Neural progenitor cell (in vitro differentiated cells): ENCODE results near the gene AZIN2. TPM values are rescaled to one million over a fixed set of nuclear protein-coding genes. Genes with fewer than 3 reads are reported as not detected.
A peak's percentile ranks its signal among the peaks of the same experiment; 100 is the strongest.

Source experiments
- DNase-seq: peaks from one replicate; pipeline ENCODE4 v3.0.0-alpha.2; 2016; ENCODE audit warnings: low spot score
- H2AFZ ChIP-seq: fragments of 200-600 bp; sonication (generic); replicated peaks from 2 replicates; pipeline ENCODE4 v1.6.1; 2016; ENCODE audit warnings: antibody characterized with exemption
- H3F3A ChIP-seq: fragments of 200-600 bp; sonication (generic); 2 replicates; pipeline ENCODE4 v1.6.1; 2016; ENCODE audit warnings: antibody characterized with exemption, low read depth
- H3K27ac ChIP-seq: fragments of 200-600 bp; sonication (generic); 2 replicates; pipeline ENCODE4 v1.5.1; 2016; ENCODE audit warnings: mild to moderate bottlenecking
- H3K27me3 ChIP-seq: fragments of 200-600 bp; sonication (generic); 2 replicates; pipeline ENCODE4 v1.6.1; 2016; ENCODE audit warnings: mild to moderate bottlenecking, moderate library complexity
- H3K36me3 ChIP-seq: fragments of 200-600 bp; sonication (generic); 2 replicates; pipeline ENCODE4 v1.5.1; 2016
- H3K4me1 ChIP-seq: fragments of 200-600 bp; sonication (generic); 2 replicates; pipeline ENCODE4 v1.6.1; 2016; ENCODE audit warnings: mixed run types
- H3K4me2 ChIP-seq: fragments of 200-600 bp; sonication (generic); 2 replicates; pipeline ENCODE4 v1.6.1; 2016
- H3K4me3 ChIP-seq: fragments of 200-600 bp; sonication (generic); 2 replicates; pipeline ENCODE4 v1.5.1; 2016
- H3K79me2 ChIP-seq: fragments of 200-600 bp; sonication (generic); 2 replicates; pipeline ENCODE4 v1.6.1; 2016; ENCODE audit warnings: low read depth
- H3K9ac ChIP-seq: fragments of 200-600 bp; sonication (generic); 2 replicates; pipeline ENCODE4 v1.6.1; 2016
- H3K9me3 ChIP-seq: fragments of 200-600 bp; sonication (generic); 2 replicates; pipeline ENCODE4 v1.5.1; 2016; ENCODE audit warnings: low read depth
- H4K20me1 ChIP-seq: fragments of 200-600 bp; sonication (generic); 2 replicates; pipeline ENCODE4 v1.6.1; 2016; ENCODE audit warnings: low read depth
- H3K27ac Mint-ChIP-seq: 3 replicates; pipeline ENCODE4 v1.8.0; 2021; ENCODE audit warnings: mixed read lengths
- H3K27me3 Mint-ChIP-seq: 2 replicates; pipeline ENCODE4 v1.8.0; 2022; ENCODE audit warnings: low read depth, mild to moderate bottlenecking, inconsistent platforms, moderate library complexity, mixed read lengths; ENCODE audit not compliant: insufficient read depth
- H3K36me3 Mint-ChIP-seq: 3 replicates; pipeline ENCODE4 v1.8.0; 2021; ENCODE audit warnings: mixed read lengths
- H3K4me1 Mint-ChIP-seq: 3 replicates; pipeline ENCODE4 v1.8.0; 2021; ENCODE audit warnings: mixed read lengths
- H3K4me3 Mint-ChIP-seq: 3 replicates; pipeline ENCODE4 v1.8.0; 2021; ENCODE audit warnings: mild to moderate bottlenecking, moderate library complexity, mixed read lengths
- H3K9me3 Mint-ChIP-seq: 3 replicates; pipeline ENCODE4 v1.8.0; 2020; ENCODE audit warnings: mixed read lengths
- EZH2 ChIP-seq: fragments of 200-600 bp; sonication (generic); IDR thresholded peaks from 2 replicates; pipeline ENCODE4 v1.6.1; 2017; ENCODE audit warnings: antibody characterized with exemption, mild to moderate bottlenecking, moderate library complexity
- EZH2phosphoT487 ChIP-seq: fragments of 200-600 bp; sonication (generic); IDR thresholded peaks from 2 replicates; pipeline ENCODE4 v1.6.1; 2017; ENCODE audit warnings: antibody characterized with exemption
- total RNA-seq: library from RNA; depleted of rRNA; stranded (reverse); fragments of >200 nt; gene quantifications from 2 replicates; pipeline ENCODE4 v1.2.3, GENCODE V29; 2015; ENCODE audit warnings: low replicate concordance
- TF ChIP-seq, protein P1 (sequence below): fragments of 200-600 bp; sonication (generic); IDR thresholded peaks from 2 replicates; pipeline ENCODE4 v1.5.1; 2017; ENCODE audit warnings: antibody characterized with exemption, mild to moderate bottlenecking

Gene AZIN2
- total RNA-seq, 1 donor from 2014 or later = 1.3 TPM

DNA sequence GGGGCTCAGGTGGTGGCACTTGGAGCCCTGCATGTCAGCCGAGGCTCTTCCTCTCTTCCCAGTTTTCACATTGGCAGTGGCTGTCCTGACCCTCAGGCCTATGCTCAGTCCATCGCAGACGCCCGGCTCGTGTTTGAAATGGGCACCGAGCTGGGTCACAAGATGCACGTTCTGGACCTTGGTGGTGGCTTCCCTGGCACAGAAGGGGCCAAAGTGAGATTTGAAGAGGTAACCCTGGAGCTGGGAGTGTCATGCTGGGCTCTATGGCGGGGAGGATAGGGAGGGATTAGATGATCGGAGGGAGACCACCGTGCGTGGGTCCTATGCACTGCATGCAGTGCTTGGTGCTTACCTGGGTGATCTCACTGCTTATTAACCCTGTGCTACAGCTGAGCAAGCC, 13.5 kb downstream of the AZIN2 start:
- Histone ChIP-seq H3K4me1 (no peaks in the 10 kb centered on the region), H3K9me3 (no peaks in the 10 kb centered on the region), H2AFZ (no peak overlapping the region), H3K4me2 (no peak overlapping the region), H3K4me3 (no peak overlapping the region), H3K9ac (no peak overlapping the region), H3F3A (no peaks in the 10 kb centered on the region), H4K20me1 (no peaks in the 10 kb centered on the region), H3K27ac (no peak overlapping the region), H3K36me3 (no peaks in the 10 kb centered on the region), H3K79me2 (no peaks in the 10 kb centered on the region), H3K27me3 (no peaks in the 10 kb centered on the region)
- Mint-ChIP-seq H3K27me3 (peaks cover 2% of the 10 kb centered on the region), H3K4me3 (no peak overlapping the region), H3K27ac (no peak overlapping the region), H3K9me3 (no peaks in the 10 kb centered on the region), H3K4me1 (peaks cover 6% of the 10 kb centered on the region), H3K36me3 (peaks cover 7% of the 10 kb centered on the region)
- TF ChIP-seq EZH2phosphoT487 (no peak), EZH2 (no peak)
- TF ChIP-seq, protein P1, sequence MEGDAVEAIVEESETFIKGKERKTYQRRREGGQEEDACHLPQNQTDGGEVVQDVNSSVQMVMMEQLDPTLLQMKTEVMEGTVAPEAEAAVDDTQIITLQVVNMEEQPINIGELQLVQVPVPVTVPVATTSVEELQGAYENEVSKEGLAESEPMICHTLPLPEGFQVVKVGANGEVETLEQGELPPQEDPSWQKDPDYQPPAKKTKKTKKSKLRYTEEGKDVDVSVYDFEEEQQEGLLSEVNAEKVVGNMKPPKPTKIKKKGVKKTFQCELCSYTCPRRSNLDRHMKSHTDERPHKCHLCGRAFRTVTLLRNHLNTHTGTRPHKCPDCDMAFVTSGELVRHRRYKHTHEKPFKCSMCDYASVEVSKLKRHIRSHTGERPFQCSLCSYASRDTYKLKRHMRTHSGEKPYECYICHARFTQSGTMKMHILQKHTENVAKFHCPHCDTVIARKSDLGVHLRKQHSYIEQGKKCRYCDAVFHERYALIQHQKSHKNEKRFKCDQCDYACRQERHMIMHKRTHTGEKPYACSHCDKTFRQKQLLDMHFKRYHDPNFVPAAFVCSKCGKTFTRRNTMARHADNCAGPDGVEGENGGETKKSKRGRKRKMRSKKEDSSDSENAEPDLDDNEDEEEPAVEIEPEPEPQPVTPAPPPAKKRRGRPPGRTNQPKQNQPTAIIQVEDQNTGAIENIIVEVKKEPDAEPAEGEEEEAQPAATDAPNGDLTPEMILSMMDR = no peak
- DNase-seq = no peak

- Histone ChIP-seq H3K27ac (no peak overlapping the region), H3K79me2 (no peaks in the 10 kb centered on the region), H3K4me2 (no peak overlapping the region), H3F3A (no peaks in the 10 kb centered on the region), H2AFZ (no peak overlapping the region), H3K9me3 (no peaks in the 10 kb centered on the region), H3K4me3 (no peak overlapping the region), H3K27me3 (no peaks in the 10 kb centered on the region), H3K4me1 (no peaks in the 10 kb centered on the region), H3K36me3 (no peaks in the 10 kb centered on the region), H4K20me1 (no peaks in the 10 kb centered on the region), H3K9ac (no peak overlapping the region)
- Mint-ChIP-seq H3K9me3 (no peaks in the 10 kb centered on the region), H3K36me3 (peaks cover 9% of the 10 kb centered on the region), H3K27me3 (peaks cover 5% of the 10 kb centered on the region), H3K4me3 (no peak overlapping the region), H3K4me1 (peaks cover 6% of the 10 kb centered on the region), H3K27ac (no peak overlapping the region)
- peak; percentile 75 for DNase-seq
- no peak for TF ChIP-seq EZH2
- TF ChIP-seq EZH2phosphoT487 = no peak
- TF ChIP-seq, protein P1 = peak; percentile 99
Observed at GRCh38 chr1:33094971-33095604, 14.1 kb downstream of the AZIN2 start.

DNA sequence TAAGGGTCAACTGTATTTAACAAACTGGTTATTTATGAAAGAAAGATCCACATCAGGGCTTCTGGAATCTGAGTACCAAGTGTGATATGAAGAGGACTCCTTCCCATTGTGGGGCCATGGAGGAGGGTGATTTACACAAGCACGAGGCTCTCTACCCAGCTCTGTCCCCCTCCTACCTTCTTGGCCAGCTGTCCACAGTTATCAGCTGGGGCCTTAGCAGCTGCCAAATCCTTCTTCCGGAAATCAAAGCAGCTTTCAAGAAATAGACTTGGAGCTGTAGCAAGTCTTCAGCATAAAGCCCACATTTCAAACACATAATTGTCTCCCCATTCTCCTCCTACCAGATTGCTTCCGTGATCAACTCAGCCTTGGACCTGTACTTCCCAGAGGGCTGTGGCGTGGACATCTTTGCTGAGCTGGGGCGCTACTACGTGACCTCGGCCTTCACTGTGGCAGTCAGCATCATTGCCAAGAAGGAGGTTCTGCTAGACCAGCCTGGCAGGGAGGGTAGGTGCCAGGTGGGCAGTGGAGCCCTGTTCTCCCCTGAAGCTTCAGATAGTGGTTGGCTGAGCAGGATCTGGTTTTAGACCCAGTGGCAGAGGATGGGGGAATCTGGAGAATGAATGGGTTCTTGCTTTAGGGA, 15.5 kb downstream of the AZIN2 start:
- Histone ChIP-seq H3K9ac (no peak overlapping the region), H3K9me3 (no peaks in the 10 kb centered on the region), H3K27ac (no peak overlapping the region), H3K4me2 (no peak overlapping the region), H3K4me3 (no peak overlapping the region), H2AFZ (no peak overlapping the region), H3K4me1 (no peaks in the 10 kb centered on the region), H3K27me3 (no peaks in the 10 kb centered on the region), H3F3A (no peaks in the 10 kb centered on the region), H3K79me2 (no peaks in the 10 kb centered on the region), H3K36me3 (no peaks in the 10 kb centered on the region), H4K20me1 (no peaks in the 10 kb centered on the region)
- no peaks in the 10 kb centered on the region for H3K9me3 Mint-ChIP-seq
- no peak overlapping the region for H3K4me3 Mint-ChIP-seq
- H3K27ac Mint-ChIP-seq = no peak overlapping the region
- TF ChIP-seq EZH2 (no peak), EZH2phosphoT487 (no peak)
- TF ChIP-seq, protein P1 = no peak
- H3K27me3 Mint-ChIP-seq = peaks cover 8% of the 10 kb centered on the region
- H3K4me1 Mint-ChIP-seq = peaks cover 6% of the 10 kb centered on the region
- DNase-seq = no peak
- peaks cover 9% of the 10 kb centered on the region for H3K36me3 Mint-ChIP-seq
